Panc1 (cell line): Measurements from ENCODE around the gene VTI1A.

ENCODE experiments used
- POLR2AphosphoS5 ChIP-seq: IDR thresholded peaks from 2 replicates; pipeline ENCODE4 v1.6.1; 2012; ENCODE audit warnings: mild to moderate bottlenecking, low read depth, low read length, moderate library complexity
- REST ChIP-seq, 2 experiments: IDR thresholded peaks; 2 replicates each; pipeline ENCODE4 v1.6.1; 2011 to 2012; ENCODE audit warnings: low read depth in 2 of 2, control low read depth in 1 of 2, low read length in 1 of 2, mild to moderate bottlenecking in 1 of 2, moderate library complexity in 1 of 2; ENCODE audit not compliant: insufficient read depth in 1 of 2
- SIN3A ChIP-seq: IDR thresholded peaks from 2 replicates; pipeline ENCODE4 v1.6.1; 2012; ENCODE audit warnings: low read depth, mild to moderate bottlenecking, low read length, moderate library complexity, borderline replicate concordance; ENCODE audit not compliant: insufficient read depth
- TCF7L2 ChIP-seq: IDR thresholded peaks from 2 replicates; pipeline ENCODE4 v1.6.1; 2011; ENCODE audit warnings: mild to moderate bottlenecking, low read depth, low read length, inconsistent platforms
- TF ChIP-seq, protein P1 (sequence below): fragments of 450-650 bp; IDR thresholded peaks from 2 replicates; pipeline ENCODE4 v1.5.1; 2017; ENCODE audit warnings: mild to moderate bottlenecking

GRCh38 chr10:112741830-112742402 is 294.9 kb downstream of the VTI1A start:
- no peak for TF ChIP-seq TCF7L2
- TF ChIP-seq, protein P1, sequence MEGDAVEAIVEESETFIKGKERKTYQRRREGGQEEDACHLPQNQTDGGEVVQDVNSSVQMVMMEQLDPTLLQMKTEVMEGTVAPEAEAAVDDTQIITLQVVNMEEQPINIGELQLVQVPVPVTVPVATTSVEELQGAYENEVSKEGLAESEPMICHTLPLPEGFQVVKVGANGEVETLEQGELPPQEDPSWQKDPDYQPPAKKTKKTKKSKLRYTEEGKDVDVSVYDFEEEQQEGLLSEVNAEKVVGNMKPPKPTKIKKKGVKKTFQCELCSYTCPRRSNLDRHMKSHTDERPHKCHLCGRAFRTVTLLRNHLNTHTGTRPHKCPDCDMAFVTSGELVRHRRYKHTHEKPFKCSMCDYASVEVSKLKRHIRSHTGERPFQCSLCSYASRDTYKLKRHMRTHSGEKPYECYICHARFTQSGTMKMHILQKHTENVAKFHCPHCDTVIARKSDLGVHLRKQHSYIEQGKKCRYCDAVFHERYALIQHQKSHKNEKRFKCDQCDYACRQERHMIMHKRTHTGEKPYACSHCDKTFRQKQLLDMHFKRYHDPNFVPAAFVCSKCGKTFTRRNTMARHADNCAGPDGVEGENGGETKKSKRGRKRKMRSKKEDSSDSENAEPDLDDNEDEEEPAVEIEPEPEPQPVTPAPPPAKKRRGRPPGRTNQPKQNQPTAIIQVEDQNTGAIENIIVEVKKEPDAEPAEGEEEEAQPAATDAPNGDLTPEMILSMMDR, result no peak
- TF ChIP-seq POLR2AphosphoS5, result no peak
- TF ChIP-seq REST (IDR thresholded peaks at IDR 0.05; ENCODE audit: insufficient read depth in 1 of 2, low read depth in 2 of 2, low read length in 1 of 2), result no peak
- no peak for TF ChIP-seq SIN3A
